Neural cell (in vitro differentiated cells): Measurements from ENCODE around the gene SLC16A1.
"Not testable (repeated sequence)": the region's sequence is repeated elsewhere in the genome, so short reads cannot be mapped to it uniquely, and the experiment has no call there.

Source experiments
- TAF1 ChIP-seq: IDR thresholded peaks from 2 replicates; pipeline ENCODE4 v1.6.1; 2012; ENCODE audit warnings: low read depth
- TF ChIP-seq, protein P1 (sequence below): fragments of 450-650 bp; IDR thresholded peaks from 2 replicates; pipeline ENCODE4 v1.5.1; 2014; ENCODE audit warnings: antibody characterized with exemption, mild to moderate bottlenecking, moderate library complexity; ENCODE audit not compliant: poor library complexity, severe bottlenecking

DNA sequence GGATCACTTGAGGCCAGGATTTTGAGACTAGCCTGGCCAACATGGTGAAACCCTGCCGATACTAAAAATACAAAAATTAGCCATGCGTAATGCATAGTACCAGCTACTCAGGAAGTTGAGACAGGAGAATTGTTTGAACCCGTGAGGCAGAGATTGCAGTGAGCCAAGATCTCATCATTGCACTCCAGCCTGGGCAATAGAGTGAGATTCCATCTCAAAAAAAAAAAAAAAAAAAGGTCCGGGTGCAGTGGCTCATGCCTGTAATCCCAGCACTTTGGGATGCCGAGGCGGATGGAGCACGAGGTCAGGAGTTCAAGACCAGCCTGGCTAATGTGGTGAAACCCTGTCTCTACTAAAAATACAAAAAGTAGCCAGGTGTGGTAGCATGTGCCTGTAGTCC is 2.2 kb upstream of the SLC16A1 start:
- not testable (repeated sequence) for TF ChIP-seq TAF1
- TF ChIP-seq, protein P1, sequence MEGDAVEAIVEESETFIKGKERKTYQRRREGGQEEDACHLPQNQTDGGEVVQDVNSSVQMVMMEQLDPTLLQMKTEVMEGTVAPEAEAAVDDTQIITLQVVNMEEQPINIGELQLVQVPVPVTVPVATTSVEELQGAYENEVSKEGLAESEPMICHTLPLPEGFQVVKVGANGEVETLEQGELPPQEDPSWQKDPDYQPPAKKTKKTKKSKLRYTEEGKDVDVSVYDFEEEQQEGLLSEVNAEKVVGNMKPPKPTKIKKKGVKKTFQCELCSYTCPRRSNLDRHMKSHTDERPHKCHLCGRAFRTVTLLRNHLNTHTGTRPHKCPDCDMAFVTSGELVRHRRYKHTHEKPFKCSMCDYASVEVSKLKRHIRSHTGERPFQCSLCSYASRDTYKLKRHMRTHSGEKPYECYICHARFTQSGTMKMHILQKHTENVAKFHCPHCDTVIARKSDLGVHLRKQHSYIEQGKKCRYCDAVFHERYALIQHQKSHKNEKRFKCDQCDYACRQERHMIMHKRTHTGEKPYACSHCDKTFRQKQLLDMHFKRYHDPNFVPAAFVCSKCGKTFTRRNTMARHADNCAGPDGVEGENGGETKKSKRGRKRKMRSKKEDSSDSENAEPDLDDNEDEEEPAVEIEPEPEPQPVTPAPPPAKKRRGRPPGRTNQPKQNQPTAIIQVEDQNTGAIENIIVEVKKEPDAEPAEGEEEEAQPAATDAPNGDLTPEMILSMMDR: not testable (repeated sequence)
